CD8-positive, alpha-beta memory T cell (primary cell): ENCODE results near the gene KRT34. TPM values are rescaled to one million over a fixed set of nuclear protein-coding genes. Genes with fewer than 3 reads are reported as not detected.
"Not testable (repeated sequence)": the region's sequence is repeated elsewhere in the genome, so short reads cannot be mapped to it uniquely, and the experiment has no call there.

Experiments used
- CTCF ChIA-PET: fragments of 350-600 bp; sonication (Branson Sonifier 250); formaldehyde crosslinking; loops from one replicate; lab custom pipeline; 2021; ENCODE audit warnings: antibody characterized with exemption; lab: Charles Lee
- POLR2A ChIA-PET: fragments of 350-600 bp; sonication (Branson Sonifier 250); formaldehyde crosslinking; loops from one replicate; lab custom pipeline; 2021; ENCODE audit warnings: antibody characterized with exemption; lab: Charles Lee
- DNase-seq, 5 donors: peaks; one replicate each; pipeline versions ENCODE4 v3.0.0 to v3.0.0-alpha.2; 2020 to 2022; ENCODE audit warnings: mixed read lengths in 1 of 5
- H3K27ac ChIP-seq: one replicate; pipeline ENCODE4 v1.7.0; 2013; ENCODE audit warnings: low read depth, mild to moderate bottlenecking, low read length, moderate library complexity
- H3K27me3 ChIP-seq: 2 replicates; pipeline ENCODE4 v1.7.0; 2013; ENCODE audit warnings: low read length, mild to moderate bottlenecking; ENCODE audit not compliant: insufficient read depth, poor library complexity, severe bottlenecking
- H3K36me3 ChIP-seq: 2 replicates; pipeline ENCODE4 v1.7.0; 2013; ENCODE audit warnings: mild to moderate bottlenecking, low read length, moderate library complexity; ENCODE audit not compliant: insufficient read depth
- H3K4me1 ChIP-seq: 2 replicates; pipeline ENCODE4 v1.7.0; 2013; ENCODE audit warnings: mild to moderate bottlenecking, low read length, moderate library complexity; ENCODE audit not compliant: insufficient read depth
- H3K4me3 ChIP-seq: 2 replicates; pipeline ENCODE4 v1.7.0; 2013; ENCODE audit warnings: mild to moderate bottlenecking, low read length
- H3K9me3 ChIP-seq: 2 replicates; pipeline ENCODE4 v1.7.0; 2013; ENCODE audit warnings: mild to moderate bottlenecking, low read length
- H3K27ac Mint-ChIP-seq, 8 donors: one replicate each; pipeline ENCODE4 v1.8.0; 2020 to 2021; ENCODE audit warnings: mixed read lengths in 8 of 8, mild to moderate bottlenecking in 6 of 8, inconsistent platforms in 3 of 8, moderate library complexity in 3 of 8
- H3K27me3 Mint-ChIP-seq, 2 donors: one replicate each; pipeline ENCODE4 v1.8.0; 2020 to 2021; ENCODE audit warnings: mixed read lengths in 2 of 2, mild to moderate bottlenecking in 1 of 2, moderate library complexity in 1 of 2
- H3K36me3 Mint-ChIP-seq, 3 donors: one replicate each; pipeline ENCODE4 v1.8.0; 2020 to 2021; ENCODE audit warnings: mixed read lengths in 3 of 3, inconsistent platforms in 1 of 3, mild to moderate bottlenecking in 1 of 3
- H3K4me1 Mint-ChIP-seq, 3 donors: one replicate each; pipeline ENCODE4 v1.8.0; 2020 to 2021; ENCODE audit warnings: mixed read lengths in 3 of 3, inconsistent platforms in 1 of 3, mild to moderate bottlenecking in 1 of 3
- H3K4me3 Mint-ChIP-seq, 7 donors: one replicate each; pipeline ENCODE4 v1.8.0; 2020 to 2021; ENCODE audit warnings: mixed read lengths in 7 of 7, mild to moderate bottlenecking in 6 of 7, moderate library complexity in 4 of 7, inconsistent platforms in 2 of 7
- H3K9me3 Mint-ChIP-seq, 5 donors: one replicate each; pipeline ENCODE4 v1.8.0; 2020 to 2022; ENCODE audit warnings: mixed read lengths in 5 of 5, mild to moderate bottlenecking in 3 of 5, moderate library complexity in 2 of 5, inconsistent platforms in 1 of 5
- polyA plus RNA-seq: library from polyadenylated mRNA; unstranded; fragments of 300-500 nt; fragmentation: Illumina TruSeq; gene quantifications from one replicate; pipeline ENCODE4 v1.2.3, GENCODE V29; 2021
- total RNA-seq, 2 experiments: library from RNA; stranded (reverse); gene quantifications; one replicate each; pipeline ENCODE4 v1.2.3, GENCODE V29; 2021

KRT34 gene
- total and polyA plus RNA-seq, 3 experiments from 2014 or later = not detected

- Mint-ChIP-seq H3K36me3 (peaks cover 0 to 15% (median 2%) of the 10 kb centered on the region in 3 donors), H3K4me1 (peaks cover 0 to 3% (median 0%) of the 10 kb centered on the region in 3 donors), H3K9me3 (peaks cover 3 to 7% (median 4%) of the 10 kb centered on the region in 5 donors), H3K27me3 (peaks cover 12 to 42% of the 10 kb centered on the region in 2 donors), H3K4me3 (no peak overlapping the region), H3K27ac (no peak overlapping the region)
- CTCF ChIA-PET = interaction anchor here (0.6 kb wide), 1 partner anchor 283 kb away, joined by 4 read pairs; no protein-coding TSS in a partner anchor
- no peaks in the 10 kb centered on the region for H3K36me3 ChIP-seq
- no peak overlapping the region for H3K4me3 ChIP-seq
- POLR2A ChIA-PET = no interaction called here
- H3K27me3 ChIP-seq = no peaks in the 10 kb centered on the region
- no peak for DNase-seq
- no peak overlapping the region for H3K27ac ChIP-seq
- H3K9me3 ChIP-seq = no peaks in the 10 kb centered on the region
- H3K4me1 ChIP-seq = no peaks in the 10 kb centered on the region
Observed at GRCh38 chr17:41392278-41392677, 10.2 kb upstream of the KRT34 start.

DNA sequence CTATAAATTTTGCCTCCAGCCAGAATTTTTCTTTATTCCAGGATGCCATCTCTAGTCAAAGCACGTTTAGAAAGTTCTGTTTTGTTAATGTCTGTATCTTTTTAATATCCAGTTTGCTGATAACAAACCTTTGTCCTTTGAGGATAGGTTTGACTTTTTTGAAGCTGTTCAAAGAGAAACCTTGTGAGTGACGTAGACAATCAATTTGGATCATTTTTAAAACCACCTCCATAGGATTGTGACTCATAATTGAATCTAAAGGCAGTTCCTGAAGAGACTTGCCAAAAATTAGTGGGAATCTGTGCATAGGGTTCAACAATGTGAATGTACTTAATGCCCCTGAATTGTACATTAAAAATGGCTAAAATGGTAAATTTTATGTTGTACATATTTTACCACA, 9.4 kb upstream of the KRT34 start:
- ChIA-PET POLR2A (no interaction called here), CTCF (no interaction called here)
- Histone ChIP-seq H3K27ac (no peak overlapping the region), H3K9me3 (peaks cover under 1% of the 10 kb centered on the region), H3K4me3 (no peak overlapping the region), H3K27me3 (no peaks in the 10 kb centered on the region), H3K36me3 (no peaks in the 10 kb centered on the region), H3K4me1 (no peaks in the 10 kb centered on the region)
- peaks cover 0 to 3% (median 0%) of the 10 kb centered on the region in 3 donors for H3K4me1 Mint-ChIP-seq
- no peak overlapping the region for H3K27ac Mint-ChIP-seq
- peaks cover 0 to 18% (median 2%) of the 10 kb centered on the region in 3 donors for H3K36me3 Mint-ChIP-seq
- DNase-seq = no peak
- peaks cover 14 to 44% of the 10 kb centered on the region in 2 donors for H3K27me3 Mint-ChIP-seq
- no peak overlapping the region for H3K4me3 Mint-ChIP-seq
- peaks cover 8 to 13% (median 10%) of the 10 kb centered on the region in 5 donors for H3K9me3 Mint-ChIP-seq

GRCh38 chr17:41390411-41390938, 8.4 kb upstream of the KRT34 start:
- POLR2A ChIA-PET = no interaction called here
- no peak overlapping the region for H3K4me3 Mint-ChIP-seq

DNA sequence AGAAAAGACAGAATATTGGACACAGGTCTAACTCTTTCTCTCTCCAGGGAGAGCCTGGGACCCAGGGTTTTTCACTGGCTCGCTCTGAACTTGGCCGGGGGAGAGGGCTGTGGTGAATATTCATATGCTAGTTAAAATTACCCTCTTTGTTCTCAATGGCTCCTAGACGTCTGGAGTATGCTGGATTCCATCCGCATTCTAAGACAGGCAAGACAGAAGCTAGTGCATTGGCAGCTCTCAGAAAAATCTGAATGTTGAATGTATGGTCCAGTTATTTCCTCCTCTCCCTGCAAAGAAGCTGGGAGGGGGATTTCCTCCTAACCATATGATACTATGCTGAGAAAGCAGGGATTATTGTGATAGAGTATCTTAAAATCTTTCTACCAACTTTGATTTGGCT, 5.6 kb upstream of the KRT34 start:
- Mint-ChIP-seq H3K4me3 (no peak overlapping the region), H3K27ac (no peak overlapping the region), H3K9me3 (peaks cover 12 to 18% (median 15%) of the 10 kb centered on the region in 5 donors), H3K4me1 (no peaks in the 10 kb centered on the region), H3K36me3 (peaks cover 0 to 20% (median 2%) of the 10 kb centered on the region in 3 donors), H3K27me3 (peaks cover 16 to 39% of the 10 kb centered on the region in 2 donors)
- Histone ChIP-seq H3K36me3 (no peaks in the 10 kb centered on the region), H3K27me3 (no peaks in the 10 kb centered on the region), H3K27ac (no peak overlapping the region), H3K9me3 (peaks cover 6% of the 10 kb centered on the region), H3K4me1 (no peaks in the 10 kb centered on the region), H3K4me3 (no peak overlapping the region)
- ChIA-PET CTCF (no interaction called here), POLR2A (no interaction called here)
- no peak for DNase-seq

More at GRCh38 chr17:41390411-41390938, 8.4 kb upstream of the KRT34 start:
- no peaks in the 10 kb centered on the region for H3K27me3 ChIP-seq
- H3K36me3 ChIP-seq = no peaks in the 10 kb centered on the region
- H3K27me3 Mint-ChIP-seq = peaks cover 14 to 44% of the 10 kb centered on the region in 2 donors
- DNase-seq = no peak
- CTCF ChIA-PET = interaction anchor here (1.1 kb wide), 1 partner anchor 258 kb away, joined by 3 read pairs; no protein-coding TSS in a partner anchor
- H3K4me3 ChIP-seq = no peak overlapping the region
- H3K36me3 Mint-ChIP-seq = peaks cover 0 to 20% (median 2%) of the 10 kb centered on the region in 3 donors
- no peak overlapping the region for H3K27ac Mint-ChIP-seq
- H3K9me3 ChIP-seq = peaks cover 6% of the 10 kb centered on the region
- H3K4me1 Mint-ChIP-seq = no peaks in the 10 kb centered on the region
- H3K4me1 ChIP-seq = no peaks in the 10 kb centered on the region
- H3K9me3 Mint-ChIP-seq = peaks cover 12 to 18% (median 15%) of the 10 kb centered on the region in 5 donors
- H3K27ac ChIP-seq = no peak overlapping the region

DNA sequence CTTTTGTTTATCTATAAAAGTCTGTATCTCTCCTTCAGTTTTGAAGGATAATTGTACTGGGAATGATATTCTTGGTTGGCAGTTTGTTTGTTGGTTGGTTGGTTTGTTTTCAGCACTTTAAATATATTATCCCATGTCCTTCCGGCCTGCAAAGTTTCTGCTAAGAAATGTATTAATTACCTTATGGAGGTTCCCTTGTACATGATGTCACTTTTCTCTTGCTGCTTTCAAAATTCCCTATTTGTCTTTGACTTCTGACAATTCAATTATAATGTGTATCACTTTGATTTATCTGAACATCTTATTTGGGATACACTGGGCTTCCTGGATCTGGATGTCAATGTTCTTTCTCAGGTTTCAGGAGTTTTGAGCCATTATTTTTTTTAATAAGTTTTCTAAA, 4.1 kb upstream of the KRT34 start:
- no peak for DNase-seq
- H3K36me3 ChIP-seq = no peaks in the 10 kb centered on the region
- CTCF ChIA-PET = no interaction called here
- H3K4me3 ChIP-seq = no peak overlapping the region
- no peaks in the 10 kb centered on the region for H3K27me3 ChIP-seq
- Mint-ChIP-seq H3K36me3 (peaks cover 0 to 15% (median 2%) of the 10 kb centered on the region in 3 donors), H3K4me3 (no peak overlapping the region), H3K9me3 (peaks cover 12 to 18% (median 15%) of the 10 kb centered on the region in 5 donors), H3K4me1 (no peaks in the 10 kb centered on the region), H3K27me3 (peaks cover 11 to 31% of the 10 kb centered on the region in 2 donors), H3K27ac (no peak overlapping the region)
- POLR2A ChIA-PET = no interaction called here
- H3K27ac ChIP-seq = no peak overlapping the region
- H3K9me3 ChIP-seq = peaks cover 6% of the 10 kb centered on the region
- no peaks in the 10 kb centered on the region for H3K4me1 ChIP-seq

- ChIA-PET POLR2A (no interaction called here), CTCF (no interaction called here)
- Mint-ChIP-seq H3K27ac (no peak overlapping the region), H3K27me3 (peaks cover 6 to 25% of the 10 kb centered on the region in 2 donors), H3K4me1 (peaks cover 0 to under 1% (median 0%) of the 10 kb centered on the region in 3 donors), H3K36me3 (peaks cover 0 to 14% (median 0%) of the 10 kb centered on the region in 3 donors), H3K4me3 (no peak overlapping the region), H3K9me3 (peaks cover 12 to 17% (median 15%) of the 10 kb centered on the region in 5 donors)
- peaks cover 6% of the 10 kb centered on the region for H3K9me3 ChIP-seq
- H3K27ac ChIP-seq = no peak overlapping the region
- no peaks in the 10 kb centered on the region for H3K4me1 ChIP-seq
- no peak for DNase-seq
- no peaks in the 10 kb centered on the region for H3K36me3 ChIP-seq
- H3K4me3 ChIP-seq = no peak overlapping the region
- H3K27me3 ChIP-seq = no peaks in the 10 kb centered on the region
Observed at GRCh38 chr17:41383690-41384089, 1.6 kb upstream of the KRT34 start.

DNA sequence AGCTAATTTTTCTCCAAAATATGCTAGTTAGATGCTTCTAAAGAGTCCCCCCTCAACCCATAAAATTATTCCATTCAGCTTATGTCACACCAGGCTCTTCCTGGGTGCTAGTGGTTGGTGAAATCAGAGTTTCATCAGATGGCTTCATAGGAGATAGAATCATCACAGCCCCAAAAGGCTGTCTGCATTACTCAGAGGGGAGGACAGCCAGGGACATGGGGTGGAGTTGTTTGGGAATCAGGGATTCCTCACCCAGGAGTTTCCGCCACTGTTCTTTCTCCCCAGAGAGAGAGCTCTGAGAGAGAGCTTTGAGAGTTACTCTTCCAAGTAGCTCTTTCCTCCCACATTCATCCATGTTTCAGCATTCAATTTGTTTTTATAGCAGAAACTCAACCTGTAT, 288 bp upstream of the KRT34 start:
- Mint-ChIP-seq H3K36me3 (peaks cover 0 to 10% (median 0%) of the 10 kb centered on the region in 3 donors), H3K27me3 (peaks cover 6 to 21% of the 10 kb centered on the region in 2 donors), H3K27ac (no peak overlapping the region), H3K9me3 (peaks cover 9 to 15% (median 12%) of the 10 kb centered on the region in 5 donors), H3K4me1 (peaks cover 4 to 9% (median 7%) of the 10 kb centered on the region in 3 donors), H3K4me3 (no peak overlapping the region)
- Histone ChIP-seq H3K9me3 (peaks cover 6% of the 10 kb centered on the region), H3K4me1 (no peaks in the 10 kb centered on the region), H3K4me3 (no peak overlapping the region), H3K27ac (no peak overlapping the region), H3K36me3 (no peaks in the 10 kb centered on the region), H3K27me3 (no peaks in the 10 kb centered on the region)
- ChIA-PET POLR2A (interaction anchor here (0.7 kb wide), 1 partner anchor 91 kb away, joined by 4 read pairs; no protein-coding TSS in a partner anchor), CTCF (no interaction called here)
- DNase-seq = no peak

DNA sequence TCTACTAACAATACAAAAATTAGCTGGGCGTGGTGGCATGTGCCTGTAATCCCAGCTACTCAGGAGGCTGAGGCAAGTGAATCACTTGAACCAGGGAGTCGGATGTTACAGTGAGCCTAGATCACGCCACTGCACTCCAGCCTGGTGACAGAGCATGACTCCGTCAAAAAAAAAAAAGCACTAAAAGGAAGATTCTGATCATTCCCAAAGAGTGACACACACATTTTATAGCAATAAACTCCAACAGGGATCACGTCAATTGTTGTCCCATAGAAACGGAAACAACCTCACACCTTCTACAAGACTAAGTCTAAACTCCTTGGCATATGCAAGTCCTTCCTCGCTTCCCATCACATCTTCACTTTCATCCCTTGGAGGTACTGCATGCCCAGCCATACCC, 2.0 kb downstream of the KRT34 start:
- H3K4me1 ChIP-seq, H3K27me3 ChIP-seq, H3K27ac ChIP-seq, H3K9me3 Mint-ChIP-seq, H3K4me3 ChIP-seq, POLR2A ChIA-PET, CTCF ChIA-PET, H3K9me3 ChIP-seq, DNase-seq, H3K36me3 ChIP-seq, H3K4me3 Mint-ChIP-seq: not testable (repeated sequence)
- Mint-ChIP-seq H3K27ac (peak overlapping the region in 1 of 8 donors; percentile 26), H3K36me3 (peaks cover 0 to 10% (median 2%) of the 10 kb centered on the region in 3 donors), H3K27me3 (peaks cover 7 to 15% of the 10 kb centered on the region in 2 donors), H3K4me1 (peaks cover 7 to 14% (median 13%) of the 10 kb centered on the region in 3 donors)
